Suprapubic skin (tissue), 4 donors: Measurements from ENCODE around the gene DNTT.

Source experiments
- EP300 ChIP-seq: sonication (generic); formaldehyde crosslinking; IDR thresholded peaks from one replicate; pipeline ENCODE4 v1.6.1; 2017; ENCODE audit warnings: antibody characterized with exemption
- POLR2A ChIP-seq, 2 donors: fragments of 450-650 bp; IDR thresholded peaks; one replicate each; pipeline ENCODE4 v1.6.1; 2017; ENCODE audit warnings: antibody characterized with exemption in 2 of 2, mild to moderate bottlenecking in 2 of 2, moderate library complexity in 2 of 2
- POLR2AphosphoS5 ChIP-seq, 3 donors: sonication (generic); formaldehyde crosslinking; IDR thresholded peaks; one replicate each; pipeline ENCODE4 v1.6.1; 2017; ENCODE audit warnings: antibody characterized with exemption in 3 of 3
- TF ChIP-seq, protein P1 (sequence below), 2 donors: fragments of 200-600 bp in 1 of 2; fragments of 450-650 bp in 1 of 2; sonication (generic) in 1 of 2; IDR thresholded peaks; one replicate each; pipeline ENCODE4 v1.5.1; 2016 to 2019; ENCODE audit warnings: antibody characterized with exemption in 2 of 2, mild to moderate bottlenecking in 1 of 2, moderate library complexity in 1 of 2

DNA sequence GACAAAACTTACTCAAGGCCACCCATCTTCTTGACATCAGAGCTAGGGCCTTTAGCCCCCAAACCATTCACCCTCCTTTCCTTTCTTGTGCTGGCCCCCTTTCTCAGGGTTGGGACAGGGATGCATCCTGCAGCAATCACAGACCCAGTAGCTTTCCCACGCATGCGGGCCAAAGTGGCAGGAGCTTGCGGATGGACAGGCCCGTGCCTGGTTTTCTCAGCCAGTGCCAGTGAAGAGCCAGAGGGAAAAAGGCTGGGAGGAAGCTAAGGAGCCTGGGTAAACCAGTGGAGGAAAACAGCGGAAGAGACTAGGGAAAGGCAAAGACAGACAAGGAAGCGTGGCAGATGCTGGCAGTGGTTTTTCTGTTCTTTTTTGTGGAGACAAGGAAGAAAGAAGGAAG is 27.8 kb upstream of the DNTT start:
- TF ChIP-seq POLR2AphosphoS5 (IDR thresholded peaks at IDR 0.05): no peak
- TF ChIP-seq, protein P1, sequence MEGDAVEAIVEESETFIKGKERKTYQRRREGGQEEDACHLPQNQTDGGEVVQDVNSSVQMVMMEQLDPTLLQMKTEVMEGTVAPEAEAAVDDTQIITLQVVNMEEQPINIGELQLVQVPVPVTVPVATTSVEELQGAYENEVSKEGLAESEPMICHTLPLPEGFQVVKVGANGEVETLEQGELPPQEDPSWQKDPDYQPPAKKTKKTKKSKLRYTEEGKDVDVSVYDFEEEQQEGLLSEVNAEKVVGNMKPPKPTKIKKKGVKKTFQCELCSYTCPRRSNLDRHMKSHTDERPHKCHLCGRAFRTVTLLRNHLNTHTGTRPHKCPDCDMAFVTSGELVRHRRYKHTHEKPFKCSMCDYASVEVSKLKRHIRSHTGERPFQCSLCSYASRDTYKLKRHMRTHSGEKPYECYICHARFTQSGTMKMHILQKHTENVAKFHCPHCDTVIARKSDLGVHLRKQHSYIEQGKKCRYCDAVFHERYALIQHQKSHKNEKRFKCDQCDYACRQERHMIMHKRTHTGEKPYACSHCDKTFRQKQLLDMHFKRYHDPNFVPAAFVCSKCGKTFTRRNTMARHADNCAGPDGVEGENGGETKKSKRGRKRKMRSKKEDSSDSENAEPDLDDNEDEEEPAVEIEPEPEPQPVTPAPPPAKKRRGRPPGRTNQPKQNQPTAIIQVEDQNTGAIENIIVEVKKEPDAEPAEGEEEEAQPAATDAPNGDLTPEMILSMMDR (IDR thresholded peaks at IDR 0.05): no peak
- TF ChIP-seq EP300: no peak
- TF ChIP-seq POLR2A (IDR thresholded peaks at IDR 0.05): no peak
